Cerebellar cortex (tissue), 1 donor: ENCODE data around the gene AGPAT4.
"Not testable (repeated sequence)": the region's sequence is repeated elsewhere in the genome, so short reads cannot be mapped to it uniquely, and the experiment has no call there.

Experiments
- DNase-seq: peaks from one replicate; pipeline ENCODE4 v3.0.0-alpha.2; 2015; ENCODE audit warnings: low spot score

The AGPAT4 gene

GRCh38 chr6:161227004-161227960 lies 46.6 kb downstream of the AGPAT4 start:
- DNase-seq: peak; percentile 42

- DNase-seq: no peak
Measured at GRCh38 chr6:161226009-161226964, 47.6 kb downstream of the AGPAT4 start.

- DNase-seq: no peak
Measured at GRCh38 chr6:161225681-161226008, 48.2 kb downstream of the AGPAT4 start.

- DNase-seq: not testable (repeated sequence)
Measured at GRCh38 chr6:161224951-161225680, 48.7 kb downstream of the AGPAT4 start.

GRCh38 chr6:161223646-161224045 lies 50.2 kb downstream of the AGPAT4 start:
- DNase-seq: no peak

GRCh38 chr6:161222706-161223234 lies 51.1 kb downstream of the AGPAT4 start:
- peak; percentile 84 for DNase-seq

GRCh38 chr6:161220346-161220745 lies 53.5 kb downstream of the AGPAT4 start:
- no peak for DNase-seq

- no peak for DNase-seq
Measured at GRCh38 chr6:161219680-161220079, 54.2 kb downstream of the AGPAT4 start.

GRCh38 chr6:161218222-161218621 lies 55.6 kb downstream of the AGPAT4 start:
- no peak for DNase-seq

- DNase-seq: no peak
Measured at GRCh38 chr6:161217628-161218027, 56.2 kb downstream of the AGPAT4 start.

- no peak for DNase-seq
Measured at GRCh38 chr6:161216616-161217205, 57.1 kb downstream of the AGPAT4 start.

GRCh38 chr6:161215876-161216615 lies 57.8 kb downstream of the AGPAT4 start:
- DNase-seq: no peak

- no peak for DNase-seq
Measured at GRCh38 chr6:161215193-161215592, 58.7 kb downstream of the AGPAT4 start.

- DNase-seq: no peak
Measured at GRCh38 chr6:161214722-161215121, 59.1 kb downstream of the AGPAT4 start.

GRCh38 chr6:161212902-161213301 lies 61.0 kb downstream of the AGPAT4 start:
- DNase-seq: no peak

- no peak for DNase-seq
Measured at GRCh38 chr6:161211380-161212035, 62.4 kb downstream of the AGPAT4 start.

GRCh38 chr6:161210857-161211256 lies 63.0 kb downstream of the AGPAT4 start:
- no peak for DNase-seq

GRCh38 chr6:161207200-161207599 lies 66.7 kb downstream of the AGPAT4 start:
- no peak for DNase-seq

- peak; percentile 48 for DNase-seq
Measured at GRCh38 chr6:161204866-161205557, 68.8 kb downstream of the AGPAT4 start.
